Neural cell (in vitro differentiated cells): Measurements from ENCODE around the gene LIMD2.

Experiments used
- POLR2AphosphoS5 ChIP-seq: IDR thresholded peaks from 2 replicates; pipeline ENCODE4 v1.6.1; 2012
- RAD21 ChIP-seq: fragments of 450-650 bp; conservative IDR thresholded peaks from 2 replicates; pipeline ENCODE4 v1.6.1; 2014; ENCODE audit warnings: antibody characterized with exemption, mild to moderate bottlenecking, moderate library complexity

- TF ChIP-seq POLR2AphosphoS5 (no peak), RAD21 (no peak)
Observed at GRCh38 chr17:63680700-63681099, 19.2 kb downstream of the LIMD2 start.
